Peyer's patch (tissue), 4 donors: ENCODE measurements around the gene SEC11C.

ENCODE experiments used
- POLR2A ChIP-seq, 2 donors: fragments of 450-650 bp; IDR thresholded peaks; one replicate each; pipeline ENCODE4 v1.5.1; 2017; ENCODE audit warnings: antibody characterized with exemption in 2 of 2, mild to moderate bottlenecking in 2 of 2, moderate library complexity in 2 of 2
- TF ChIP-seq, protein P1 (sequence below), 6 experiments: fragments of 450-650 bp in 4 of 6; fragments of 200-600 bp in 2 of 6; sonication (generic) in 1 of 6; IDR thresholded peaks; one replicate each; pipeline ENCODE4 v1.5.1; 2017 to 2019; ENCODE audit warnings: antibody characterized with exemption in 6 of 6, mild to moderate bottlenecking in 3 of 6, moderate library complexity in 1 of 6

GRCh38 chr18:59101830-59102414 is 37.8 kb upstream of the SEC11C start:
- TF ChIP-seq, protein P1, sequence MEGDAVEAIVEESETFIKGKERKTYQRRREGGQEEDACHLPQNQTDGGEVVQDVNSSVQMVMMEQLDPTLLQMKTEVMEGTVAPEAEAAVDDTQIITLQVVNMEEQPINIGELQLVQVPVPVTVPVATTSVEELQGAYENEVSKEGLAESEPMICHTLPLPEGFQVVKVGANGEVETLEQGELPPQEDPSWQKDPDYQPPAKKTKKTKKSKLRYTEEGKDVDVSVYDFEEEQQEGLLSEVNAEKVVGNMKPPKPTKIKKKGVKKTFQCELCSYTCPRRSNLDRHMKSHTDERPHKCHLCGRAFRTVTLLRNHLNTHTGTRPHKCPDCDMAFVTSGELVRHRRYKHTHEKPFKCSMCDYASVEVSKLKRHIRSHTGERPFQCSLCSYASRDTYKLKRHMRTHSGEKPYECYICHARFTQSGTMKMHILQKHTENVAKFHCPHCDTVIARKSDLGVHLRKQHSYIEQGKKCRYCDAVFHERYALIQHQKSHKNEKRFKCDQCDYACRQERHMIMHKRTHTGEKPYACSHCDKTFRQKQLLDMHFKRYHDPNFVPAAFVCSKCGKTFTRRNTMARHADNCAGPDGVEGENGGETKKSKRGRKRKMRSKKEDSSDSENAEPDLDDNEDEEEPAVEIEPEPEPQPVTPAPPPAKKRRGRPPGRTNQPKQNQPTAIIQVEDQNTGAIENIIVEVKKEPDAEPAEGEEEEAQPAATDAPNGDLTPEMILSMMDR (IDR thresholded peaks at IDR 0.05): no peak
- no peak for TF ChIP-seq POLR2A (IDR thresholded peaks at IDR 0.05)
